IPS-NIHi7 (cell line): Measurements from ENCODE around the gene IRX5.
A peak's percentile ranks its signal among the peaks of the same experiment; 100 is the strongest.

Experiments
- DNase-seq: peaks from one replicate; pipeline ENCODE4 v3.0.0; 2012; ENCODE audit warnings: mixed read lengths; ENCODE audit errors: extremely low spot score

Gene IRX5

DNA sequence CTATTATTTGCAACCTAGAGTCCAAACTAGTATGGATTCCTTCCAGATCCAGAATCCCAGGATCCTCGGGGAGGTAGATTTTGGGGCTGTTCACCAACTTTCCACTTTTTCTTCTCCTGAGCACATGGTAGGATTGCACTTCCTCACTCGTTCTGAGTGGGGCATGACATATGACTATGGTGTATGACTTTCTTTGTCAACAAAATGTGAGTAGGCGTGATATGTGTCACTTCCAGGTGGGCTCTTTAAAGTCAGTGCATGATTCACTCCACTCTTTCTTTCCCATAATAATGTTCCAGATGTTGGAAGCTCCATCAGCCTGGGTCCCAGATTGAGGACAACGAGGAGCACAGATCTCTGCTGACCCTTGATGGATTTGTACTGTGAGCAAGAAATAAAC, 21.5 kb downstream of the IRX5 start:
- DNase-seq: no peak

DNA sequence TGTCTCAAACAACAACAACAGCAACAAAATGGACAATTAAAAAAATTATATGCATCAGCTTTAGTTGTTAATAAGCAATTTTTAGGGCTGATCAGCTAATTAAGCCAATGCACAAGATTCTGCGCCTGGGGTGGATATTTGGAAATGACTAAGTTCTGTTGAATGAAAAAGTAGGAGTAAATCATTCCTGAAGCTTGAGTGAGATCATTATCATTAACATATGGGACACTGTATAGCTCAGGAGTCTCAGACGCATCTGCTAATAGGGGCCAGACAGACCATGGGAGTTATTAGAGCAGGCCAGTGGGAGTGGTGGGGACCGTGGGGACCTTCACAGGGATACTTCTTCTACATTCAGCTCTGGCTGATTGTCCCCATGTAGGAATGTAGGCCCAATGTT, 22.8 kb downstream of the IRX5 start:
- DNase-seq: no peak

DNA sequence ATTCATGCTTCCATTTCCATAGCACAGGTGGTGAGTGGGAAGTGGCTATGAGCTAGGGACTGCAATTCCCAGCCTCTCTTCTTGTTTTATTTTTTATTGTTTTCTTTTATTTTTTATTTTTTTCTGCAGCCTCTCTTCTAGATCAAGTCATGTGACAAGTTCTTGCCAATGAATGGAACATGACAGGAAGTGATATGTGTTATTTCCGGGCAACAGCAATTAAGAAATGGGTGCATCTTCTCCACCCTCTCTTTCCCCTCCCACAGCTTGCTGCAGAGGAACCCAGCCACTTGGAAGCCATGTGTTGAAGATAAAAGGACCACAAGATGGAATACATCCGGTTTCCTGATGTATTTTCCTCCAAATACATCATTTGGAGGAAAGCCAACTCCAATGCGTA, 23.6 kb downstream of the IRX5 start:
- DNase-seq: no peak

DNA sequence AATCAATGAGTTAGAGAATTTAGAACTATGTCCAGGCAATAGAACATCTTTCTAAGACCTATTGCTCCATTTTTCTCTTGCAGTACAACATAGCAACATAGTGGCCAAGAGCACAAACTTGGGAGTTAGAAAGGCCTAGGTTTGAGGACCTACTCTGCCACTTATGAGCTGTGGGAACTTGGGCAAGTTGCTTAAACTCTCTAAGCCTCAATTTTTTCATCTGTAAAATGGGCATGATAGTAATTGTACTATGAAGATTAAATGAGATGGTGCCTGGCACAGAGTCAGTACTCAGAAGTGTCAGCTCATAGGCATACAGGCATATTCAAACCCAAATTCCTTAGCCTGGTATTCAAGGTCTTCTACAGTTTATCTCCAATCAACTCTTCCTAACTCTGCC, 25.1 kb downstream of the IRX5 start:
- no peak for DNase-seq

DNA sequence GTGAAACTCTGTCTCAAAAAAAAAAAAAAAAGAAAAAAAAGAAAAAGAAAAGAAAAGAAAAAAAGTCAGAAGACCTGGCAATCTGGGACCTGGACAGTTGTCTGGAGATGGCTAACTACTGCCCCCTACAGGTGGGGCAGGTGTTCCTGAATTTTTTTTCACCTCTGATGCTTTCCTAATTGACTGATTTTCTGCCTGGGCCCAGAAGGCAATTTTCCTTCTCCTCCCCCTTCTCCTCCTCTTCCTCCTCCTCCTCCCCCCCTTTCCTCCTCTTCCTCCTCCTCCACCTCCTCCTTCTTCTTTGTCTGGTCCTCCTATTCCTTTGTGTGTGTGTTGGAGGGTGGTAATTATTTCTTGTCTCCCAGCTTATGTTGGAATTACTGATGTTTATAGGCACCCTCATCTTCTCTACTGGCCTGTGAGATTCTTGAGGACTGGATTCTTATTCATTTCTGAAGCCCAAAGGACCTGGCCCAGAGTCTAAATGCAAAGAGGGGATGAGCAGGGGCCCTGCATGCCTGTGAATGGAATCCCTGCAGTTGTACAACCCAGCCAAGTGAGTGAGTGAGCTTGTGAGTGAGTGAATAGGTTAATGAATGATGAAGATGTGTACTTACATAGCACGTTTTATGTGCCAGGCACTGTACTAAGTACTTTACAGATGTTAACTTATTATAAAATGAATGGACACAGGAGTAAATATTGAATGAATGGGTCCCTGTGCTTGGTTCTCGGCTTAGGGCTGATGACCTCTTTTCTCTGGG, 26.9 kb downstream of the IRX5 start:
- peak; percentile 68 for DNase-seq

DNA sequence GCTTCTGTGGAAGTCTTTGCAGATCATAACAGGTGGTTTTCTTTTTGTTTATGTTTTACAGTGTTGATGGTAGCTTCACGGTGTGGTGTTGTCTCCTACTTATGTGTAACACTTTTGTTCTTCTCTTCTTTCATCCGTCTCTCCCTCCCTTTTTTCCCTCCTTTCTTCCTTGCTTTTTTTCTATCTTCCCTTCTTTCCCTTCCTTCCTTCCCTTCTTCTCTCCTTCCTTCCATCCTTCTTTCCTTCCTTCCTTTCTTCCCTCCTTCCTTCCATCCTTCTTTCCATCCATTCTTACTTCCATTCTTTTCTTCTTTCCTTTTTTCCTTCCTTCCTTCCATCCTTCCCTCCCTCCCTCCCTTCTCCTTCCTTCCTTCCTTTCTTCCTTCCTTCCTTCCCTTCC, 31.4 kb downstream of the IRX5 start:
- no peak for DNase-seq

DNA sequence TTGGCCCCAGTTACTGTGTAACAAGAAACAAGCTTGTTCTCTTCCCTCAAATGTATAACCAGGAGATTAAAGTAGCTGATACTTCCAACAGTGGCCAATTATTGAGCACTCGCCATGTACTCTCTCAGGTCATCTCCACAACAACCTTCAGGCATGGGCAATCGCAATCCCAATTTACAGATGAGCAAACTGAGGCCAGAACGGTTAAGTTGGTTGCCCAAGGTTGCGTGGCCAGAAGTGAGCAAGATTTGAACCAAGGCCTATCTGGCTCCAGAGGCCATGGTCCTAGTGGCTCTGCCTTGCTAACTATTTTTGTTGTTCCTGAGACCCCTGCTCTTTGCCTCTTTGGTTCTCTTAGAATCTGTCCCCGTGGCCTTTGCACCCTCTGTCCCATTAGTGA, 33.6 kb downstream of the IRX5 start:
- no peak for DNase-seq

DNA sequence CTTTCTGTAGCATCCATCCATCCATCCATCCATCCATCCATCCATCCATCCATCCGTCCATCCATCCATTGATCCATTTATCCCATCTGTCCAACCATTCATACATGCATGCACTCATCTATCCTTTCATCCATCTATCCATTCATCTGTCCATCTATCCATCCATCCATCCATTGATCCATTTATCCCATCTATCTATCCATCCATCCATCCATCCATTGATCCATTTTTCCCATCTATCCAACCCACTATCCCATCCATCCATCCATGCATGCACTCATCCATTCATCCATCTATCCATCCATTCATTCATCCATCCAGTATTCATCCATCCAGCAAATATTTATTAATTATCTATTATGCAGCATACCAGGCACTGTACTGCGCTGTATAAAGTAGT, 34.8 kb downstream of the IRX5 start:
- DNase-seq: no peak

DNA sequence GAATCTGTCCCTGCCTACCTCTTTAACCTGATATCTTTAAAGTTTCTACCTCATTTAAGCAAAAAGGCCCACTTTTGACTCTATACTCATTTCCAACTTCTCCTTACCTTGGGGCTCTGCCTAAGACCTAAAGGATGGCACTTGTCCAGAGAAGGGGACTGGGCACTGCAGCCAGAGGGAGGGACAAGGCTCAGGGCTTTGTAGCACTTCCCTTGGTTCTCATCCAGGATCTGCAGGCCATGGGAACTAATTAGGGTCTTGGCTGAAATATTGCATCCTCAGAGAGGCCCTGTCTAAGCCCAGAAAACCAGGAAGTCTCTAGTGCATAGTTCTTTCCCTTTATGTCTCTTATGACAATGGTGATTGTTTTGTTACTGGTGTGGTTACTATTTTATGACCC, 37.3 kb downstream of the IRX5 start:
- DNase-seq: no peak

DNA sequence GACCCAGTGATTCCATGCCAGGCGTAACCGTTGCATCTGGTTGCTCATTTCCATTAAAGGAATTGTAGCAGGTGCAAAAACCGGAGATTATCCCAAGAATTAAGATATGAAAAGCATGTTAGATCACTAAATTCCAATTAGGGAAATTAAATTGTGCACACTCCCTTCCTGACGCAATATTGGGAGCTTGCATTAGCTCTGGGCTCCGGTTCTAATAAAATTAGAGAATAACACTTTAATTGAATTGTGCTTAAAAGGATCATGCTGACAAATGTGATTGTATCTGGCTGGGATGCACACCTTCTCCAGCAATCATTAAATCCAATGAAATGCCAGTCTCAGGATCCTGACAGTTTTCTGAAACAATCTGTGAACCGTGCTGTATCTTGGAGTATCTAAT, 38.1 kb downstream of the IRX5 start:
- DNase-seq: no peak

DNA sequence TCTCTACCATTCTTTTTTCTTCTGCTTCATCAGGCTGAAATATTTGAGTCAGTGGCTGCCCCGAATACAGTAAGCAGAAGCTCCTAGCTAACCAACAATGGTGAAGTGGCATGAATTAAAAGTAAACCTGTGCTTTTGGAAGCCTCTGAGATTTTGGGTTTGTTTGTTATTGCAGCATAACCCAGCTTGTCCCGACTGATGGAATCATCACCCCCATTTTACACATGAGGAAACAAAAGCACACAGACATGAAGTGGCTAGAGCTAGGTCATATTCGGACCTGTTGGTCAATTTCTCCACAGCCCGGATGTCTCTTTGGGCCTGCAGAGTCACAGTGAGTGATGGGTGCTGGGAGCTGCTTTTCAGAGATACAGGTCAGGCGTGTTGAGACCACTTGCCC, 39.4 kb downstream of the IRX5 start:
- DNase-seq: no peak

DNA sequence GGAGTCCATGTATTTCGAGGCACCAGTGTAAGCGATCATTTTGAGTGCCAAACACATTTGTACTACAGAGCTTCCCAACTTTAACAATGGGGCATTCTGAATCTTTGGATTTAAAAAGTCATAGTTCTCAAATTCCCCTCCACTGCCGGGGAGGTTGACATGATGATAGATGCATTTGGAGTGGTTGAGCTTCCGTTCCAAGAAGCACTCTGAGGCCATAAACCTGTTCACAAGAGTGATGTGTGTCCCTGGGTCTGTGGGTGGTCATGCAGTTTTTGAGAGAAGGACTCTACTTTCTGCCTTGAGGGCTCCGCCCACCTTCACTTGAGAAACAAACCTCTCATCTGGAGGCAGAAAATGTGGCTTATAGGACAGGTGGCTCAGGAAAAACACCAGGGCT, 43.7 kb downstream of the IRX5 start:
- DNase-seq: no peak

DNA sequence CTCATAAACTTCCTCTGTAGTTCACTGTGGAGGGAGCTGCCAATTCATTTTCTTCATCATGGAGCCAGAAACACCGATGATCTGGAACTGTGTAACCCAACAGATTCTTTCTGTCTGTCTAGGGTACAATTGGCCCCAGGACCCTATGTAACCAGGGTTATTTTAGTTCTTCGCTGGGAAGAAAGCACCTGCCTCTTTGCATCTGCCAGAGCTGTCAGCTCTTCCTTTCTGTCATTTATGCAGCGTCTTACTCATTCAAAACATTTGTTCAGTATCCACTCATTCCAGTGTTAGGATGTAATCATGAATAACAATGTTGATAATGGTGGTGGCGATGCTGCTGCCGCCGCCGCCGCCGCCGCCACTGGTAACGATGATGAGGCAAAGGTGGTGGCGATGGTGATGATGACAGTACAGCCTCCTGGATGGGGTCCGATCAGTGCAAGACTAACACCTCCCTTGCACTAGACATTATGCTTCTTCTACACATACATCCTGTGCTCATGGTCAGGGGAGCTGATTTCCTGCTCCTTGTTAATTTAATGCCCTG, 46.1 kb downstream of the IRX5 start:
- DNase-seq: no peak

DNA sequence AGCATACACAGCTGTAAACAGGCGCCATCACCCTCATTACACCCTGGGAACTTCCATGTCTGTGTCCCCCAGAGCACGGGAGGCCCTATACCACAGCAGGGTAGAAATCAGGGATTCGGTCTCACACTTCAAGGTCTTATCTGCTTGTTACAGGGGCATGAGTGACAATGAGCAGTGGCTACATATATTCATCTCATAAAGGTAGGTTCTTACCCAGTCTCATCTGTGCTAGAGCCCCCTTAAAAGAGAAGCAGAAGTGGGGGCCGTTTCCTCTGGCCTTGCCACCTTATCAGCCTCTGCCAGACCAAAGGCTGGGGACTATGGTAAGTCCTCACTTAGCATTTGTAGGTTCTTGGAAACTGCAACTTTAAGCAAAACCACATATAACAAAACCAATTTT, 46.5 kb downstream of the IRX5 start:
- DNase-seq: no peak

DNA sequence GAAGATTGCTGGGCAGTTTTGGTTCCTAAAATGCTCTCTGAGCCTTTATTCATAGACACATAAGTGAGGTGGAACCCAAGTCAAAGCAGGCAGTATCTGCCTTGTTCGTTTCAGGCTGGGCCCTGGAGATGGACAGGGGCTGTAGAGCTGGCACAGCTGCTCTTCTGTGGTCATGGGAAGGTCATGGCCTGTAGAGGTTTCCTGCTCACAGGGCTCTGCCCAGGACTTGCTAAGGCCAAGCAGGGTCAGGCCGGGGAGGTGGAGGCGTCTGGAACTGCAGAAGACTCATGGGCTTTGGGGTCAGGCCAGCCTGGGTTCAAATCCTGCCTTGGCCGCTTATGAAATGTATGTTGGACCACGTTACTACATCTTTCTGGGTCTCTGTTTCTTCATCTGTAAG, 50.2 kb downstream of the IRX5 start:
- no peak for DNase-seq
